Measurements from ENCODE around the gene AGR3.

DNA sequence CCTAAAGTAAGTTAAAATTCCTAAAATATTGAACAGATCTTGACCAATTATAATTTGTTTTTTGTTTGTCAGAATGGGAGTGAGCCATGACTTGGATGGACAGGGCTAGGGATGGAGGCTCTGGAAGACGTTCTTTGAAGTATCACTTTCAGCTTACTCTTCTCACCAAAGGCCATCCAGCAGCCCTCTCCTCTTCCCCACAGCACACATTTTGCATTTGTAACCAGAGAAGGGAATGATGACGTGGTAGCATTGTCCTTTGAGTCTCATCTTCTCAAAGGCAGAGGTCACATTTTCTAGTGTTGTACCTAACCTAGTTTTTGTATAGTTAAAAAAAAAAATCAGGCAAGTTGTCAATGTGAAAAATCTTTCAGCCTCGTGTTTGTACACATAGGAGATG is 43.8 kb upstream of the AGR3 start:
- TF ChIP-seq CTCF (IDR thresholded peaks at IDR 0.05; ENCODE audit: poor library complexity) (no peak), EZH2 (IDR thresholded peaks at IDR 0.05; ENCODE audit: borderline replicate concordance) (no peak), EZH2phosphoT487 (IDR thresholded peaks at IDR 0.05; ENCODE audit: low read depth, severe bottlenecking, unreplicated experiment) (no peak)
